ENCODE results near the gene SERPINE2.

Gene SERPINE2, protein sequence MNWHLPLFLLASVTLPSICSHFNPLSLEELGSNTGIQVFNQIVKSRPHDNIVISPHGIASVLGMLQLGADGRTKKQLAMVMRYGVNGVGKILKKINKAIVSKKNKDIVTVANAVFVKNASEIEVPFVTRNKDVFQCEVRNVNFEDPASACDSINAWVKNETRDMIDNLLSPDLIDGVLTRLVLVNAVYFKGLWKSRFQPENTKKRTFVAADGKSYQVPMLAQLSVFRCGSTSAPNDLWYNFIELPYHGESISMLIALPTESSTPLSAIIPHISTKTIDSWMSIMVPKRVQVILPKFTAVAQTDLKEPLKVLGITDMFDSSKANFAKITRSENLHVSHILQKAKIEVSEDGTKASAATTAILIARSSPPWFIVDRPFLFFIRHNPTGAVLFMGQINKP

DNA sequence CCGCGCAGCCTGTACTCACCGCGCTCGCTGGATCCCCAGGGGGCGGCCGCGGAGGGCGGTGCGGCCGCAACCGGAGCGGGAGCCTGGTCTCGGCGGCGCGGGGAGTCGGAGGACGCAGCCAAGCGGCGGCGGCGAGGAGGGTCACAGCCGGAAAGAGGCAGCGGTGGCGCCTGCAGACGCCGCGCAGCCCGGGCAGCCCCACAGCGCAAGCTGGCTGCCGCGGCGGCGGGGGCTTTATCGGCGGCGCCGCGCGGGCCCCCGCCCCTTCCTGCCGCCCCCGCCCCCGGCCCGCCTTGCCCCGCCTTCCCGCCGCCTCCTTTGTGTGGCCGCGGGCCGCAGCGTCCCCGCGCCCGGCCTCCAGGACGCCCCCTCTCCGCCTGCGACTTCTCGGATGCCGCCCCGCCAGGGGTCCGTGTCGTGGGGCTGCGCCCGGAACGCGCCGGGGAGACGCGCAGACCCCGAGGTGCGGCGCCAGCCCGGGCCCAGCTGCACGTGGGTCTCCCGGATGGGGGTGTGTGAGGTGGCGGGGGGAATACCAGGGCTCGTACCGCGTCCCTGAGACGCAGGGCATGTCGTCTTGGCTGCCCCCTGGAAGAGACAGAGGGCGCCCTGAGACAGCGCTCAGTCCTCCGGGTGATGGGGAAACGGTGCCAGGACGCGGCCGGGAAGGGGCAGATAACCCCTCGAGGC, at the start of gene SERPINE2:
Gene SERPINE2 (minus strand): TSS at position 207 of the 690 bp plus-strand sequence. CDS start 37,386 bp downstream, outside the sequence.
- peak; percentile 30 for DNase-seq

DNA sequence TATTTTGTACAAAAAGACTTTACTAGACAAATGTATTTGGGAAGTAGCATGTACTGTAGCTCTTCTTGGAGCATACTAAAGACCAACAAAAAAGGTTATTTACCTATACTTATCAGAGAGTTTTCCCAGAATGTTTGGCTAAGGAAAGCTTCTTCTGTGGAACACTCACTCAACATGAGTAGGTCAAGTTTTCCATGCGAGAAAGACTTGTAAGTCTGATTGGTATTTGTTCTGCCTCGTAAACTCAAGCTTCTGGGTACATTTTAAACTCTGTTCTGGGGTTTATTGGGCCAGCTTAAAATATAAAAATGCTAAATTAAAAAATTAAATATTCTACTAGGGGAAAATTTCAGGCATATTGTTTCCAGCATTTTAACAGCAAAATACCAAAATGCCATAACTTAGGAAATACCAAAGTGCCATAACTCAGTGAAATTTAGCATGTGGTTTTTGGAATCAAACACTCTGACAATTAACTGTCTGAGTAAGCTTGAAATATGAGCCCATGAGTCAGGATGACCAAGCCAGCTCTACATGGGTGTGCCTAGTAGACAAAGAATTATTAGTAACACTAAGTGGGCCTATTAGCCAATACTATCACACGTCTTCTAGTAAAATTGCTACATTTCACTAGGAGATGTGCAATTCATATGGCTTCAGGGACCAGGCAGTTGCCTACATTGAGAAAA, 47.3 kb upstream of the SERPINE2 start:
- no peak for DNase-seq

GRCh38 chr2:224085811-224086210, 46.7 kb upstream of the SERPINE2 start:
- DNase-seq = no peak

DNA sequence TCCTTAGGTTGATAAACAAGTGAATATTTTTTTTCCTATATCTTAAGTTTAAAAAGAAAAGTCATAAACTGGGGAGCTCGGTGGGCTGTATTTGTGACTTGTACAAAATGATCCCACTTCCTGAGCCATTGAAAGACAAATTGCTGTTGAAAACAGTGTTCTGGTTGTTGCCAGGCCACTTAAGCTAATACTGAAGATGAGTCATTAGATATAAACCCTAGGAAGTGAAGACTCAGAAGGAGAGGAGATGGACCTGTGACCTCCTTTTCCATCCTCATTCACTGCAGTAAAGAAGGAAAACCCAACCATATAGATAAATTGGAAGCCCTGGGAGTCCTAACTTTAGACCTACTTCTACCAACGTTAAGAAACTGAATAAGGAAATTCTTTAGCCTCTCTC, 46.2 kb upstream of the SERPINE2 start:
- no peak for DNase-seq

DNA sequence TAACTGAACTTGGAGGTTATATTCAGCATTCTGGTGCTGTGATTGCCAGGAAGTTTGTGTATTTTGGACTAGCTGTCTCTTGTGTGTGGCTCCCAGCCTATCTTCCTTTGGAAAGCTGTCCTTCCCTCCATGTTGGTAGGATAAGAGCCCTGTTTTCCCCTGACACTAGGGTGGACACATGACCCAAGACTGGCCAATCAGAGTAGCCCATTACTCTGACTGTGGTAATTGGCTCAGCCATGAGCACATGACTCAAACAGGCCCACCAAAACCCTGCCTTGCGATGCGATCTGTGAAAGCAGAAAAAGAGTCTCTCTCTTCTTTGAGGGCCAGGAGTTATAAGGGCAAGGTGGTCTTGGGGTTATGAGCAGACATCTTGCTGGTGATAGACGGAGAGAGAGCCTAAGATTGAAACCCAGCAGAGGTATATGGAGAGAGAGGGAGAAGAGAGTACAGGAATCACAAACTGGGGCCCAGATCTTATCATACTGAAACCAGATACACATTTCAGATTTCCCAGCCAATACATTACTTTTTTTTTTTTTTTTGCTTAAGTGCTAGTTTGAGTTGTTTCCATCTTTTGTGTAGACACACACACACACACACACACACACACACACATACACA, 45.3 kb upstream of the SERPINE2 start:
- DNase-seq = no peak

GRCh38 chr2:224083638-224084037, 44.6 kb upstream of the SERPINE2 start:
- no peak for DNase-seq

- no peak for DNase-seq
These were observed 39.6 kb upstream of the SERPINE2 start for GRCh38 chr2:224078656-224079055.

- no peak for DNase-seq
These were observed 38.9 kb upstream of the SERPINE2 start for GRCh38 chr2:224077773-224078507.

DNA sequence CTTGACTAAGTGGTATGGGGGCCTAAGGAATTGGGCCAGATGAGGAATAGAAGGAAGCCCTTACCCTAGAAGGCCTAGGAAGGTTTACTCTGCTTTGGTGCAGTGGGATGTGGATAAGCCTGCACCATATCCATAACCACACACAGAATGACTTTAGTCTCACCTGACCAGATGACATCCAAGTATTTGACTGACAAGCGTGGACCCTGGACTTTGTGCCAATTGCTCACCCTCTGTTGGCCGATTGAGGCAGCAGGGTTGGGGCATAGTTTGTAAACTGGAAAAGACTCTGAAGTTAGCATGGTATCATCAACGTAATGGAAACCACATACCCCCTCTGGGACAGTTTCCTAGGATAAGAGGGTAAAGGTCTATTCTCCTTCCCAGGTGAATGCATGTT, 36.5 kb upstream of the SERPINE2 start:
- no peak for DNase-seq

GRCh38 chr2:224073676-224074075, 34.6 kb upstream of the SERPINE2 start:
- DNase-seq = no peak

GRCh38 chr2:224072541-224073188, 33.6 kb upstream of the SERPINE2 start:
- DNase-seq = peak; percentile 34

DNA sequence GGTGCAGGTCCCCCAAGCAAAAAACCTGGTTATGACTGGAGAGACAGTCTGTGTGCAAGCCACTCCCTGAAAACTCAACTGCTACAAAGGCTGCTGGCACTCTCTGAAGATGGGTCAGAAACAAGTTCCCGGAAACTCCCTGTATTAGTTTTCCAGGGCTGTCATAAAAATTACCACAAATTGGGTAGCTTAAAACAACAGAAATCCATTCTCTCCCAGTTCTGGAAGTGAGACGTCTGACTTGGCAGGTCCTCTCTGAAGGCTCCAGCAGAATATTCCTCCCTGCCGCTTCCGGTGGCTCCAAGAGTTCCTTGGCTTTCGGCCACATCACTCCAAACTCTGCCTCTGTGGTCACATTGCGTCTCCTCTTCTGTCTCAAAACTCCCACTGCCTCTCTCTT, 30.1 kb upstream of the SERPINE2 start:
- no peak for DNase-seq

GRCh38 chr2:224063298-224063648, 24.2 kb upstream of the SERPINE2 start:
- no peak for DNase-seq

GRCh38 chr2:224062481-224063297, 23.6 kb upstream of the SERPINE2 start:
- no peak for DNase-seq

- DNase-seq = no peak
These were observed 21.8 kb upstream of the SERPINE2 start for GRCh38 chr2:224060783-224061482.

GRCh38 chr2:224059178-224059577, 20.1 kb upstream of the SERPINE2 start:
- no peak for DNase-seq

- no peak for DNase-seq
These were observed 19.1 kb upstream of the SERPINE2 start for GRCh38 chr2:224058048-224058775.

GRCh38 chr2:224056889-224057288, 17.8 kb upstream of the SERPINE2 start:
- no peak for DNase-seq

- no peak for DNase-seq
These were observed 16.0 kb upstream of the SERPINE2 start for GRCh38 chr2:224055101-224055500.

GRCh38 chr2:224046752-224047151, 7.7 kb upstream of the SERPINE2 start:
- no peak for DNase-seq

All from NCI-H1694 (cell line).